Measurements from ENCODE around the gene LACRT. TPM values are rescaled to one million over a fixed set of nuclear protein-coding genes. Genes with fewer than 3 reads are reported as not detected.

The LACRT gene
- total and polyA plus RNA-seq, 2 of the 8 experiments (the other 6 are each of a cell fraction or from before 2014, with no cell fraction given), result not detected

DNA sequence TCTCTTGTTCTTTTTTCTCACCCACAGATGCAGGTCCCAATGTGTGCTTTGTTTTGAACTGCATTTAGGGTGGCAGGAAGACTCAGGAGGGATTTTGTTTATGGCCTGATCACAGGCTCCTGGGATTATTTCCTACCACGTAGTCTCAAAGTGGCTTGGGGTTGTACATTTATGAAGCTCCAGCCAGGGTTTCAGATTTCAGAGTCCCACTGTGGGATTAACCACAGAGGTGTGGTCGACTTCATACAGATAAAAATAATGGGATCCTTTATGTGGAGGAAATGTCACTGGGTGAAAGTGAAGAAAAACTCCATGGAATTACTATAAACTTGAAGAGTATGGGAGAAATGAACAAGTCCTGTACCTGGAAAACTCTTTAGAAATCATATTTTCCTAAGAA, 32.0 kb downstream of the LACRT start:
- no peaks in the 10 kb centered on the region for H3K79me1 ChIP-seq (ENCODE audit: low read depth, low read length)
- no peak overlapping the region for H3K56ac ChIP-seq (replicated peaks; ENCODE audit: insufficient read length, low read depth, low read length)
- no peaks in the 10 kb centered on the region for H3K23me2 ChIP-seq (ENCODE audit: low read depth, low read length)
- no peaks in the 10 kb centered on the region for H3K4me1 ChIP-seq (replicated peaks in 1 of 4; ENCODE audit: control insufficient read depth in 3 of 4, insufficient read depth in 4 of 4, low read length in 3 of 4)
- H2AK5ac ChIP-seq (ENCODE audit: low read depth, low read length), result no peak overlapping the region
- H3K4me2 ChIP-seq (ENCODE audit: insufficient read depth in 1 of 2, low read depth in 2 of 2, low read length in 2 of 2), result no peak overlapping the region
- no peak overlapping the region for H2BK12ac ChIP-seq (ENCODE audit: low read depth, low read length)
- FAIRE-seq (no peak), DNase-seq (ENCODE audit: low read depth in 1 of 2, low spot score in 2 of 2) (no peak)
- no peak overlapping the region for H2BK15ac ChIP-seq (ENCODE audit: low read length)
- ChIA-PET POLR2A (ENCODE audit: partially characterized antibody) (no interaction called here), CTCF (ENCODE audit: partially characterized antibody) (interaction anchor here (1.1 to 6.8 kb wide), 21 partner anchors 11 to 367 kb away, joined by 3 to 48 read pairs (median 5); partner anchors contain the start of gene PPP1R1A)
- no peak overlapping the region for H4K91ac ChIP-seq (replicated peaks; ENCODE audit: insufficient read length, low read length)
- H3K23ac ChIP-seq (ENCODE audit: insufficient read length), result no peak overlapping the region
- H3K27ac ChIP-seq (ENCODE audit: low read depth, low read length), result no peak overlapping the region
- no peak overlapping the region for H3K9ac ChIP-seq (replicated peaks in 1 of 4; ENCODE audit: extremely low read depth in 1 of 4, low read depth in 3 of 4, low read length in 3 of 4)
- 71% methylated on average over 2 of the region's 2 CpGs; no CpG with 5 or more reads in 1 of the 2 experiments for WGBS, 2 experiments (ENCODE audit: extremely low coverage in 1 of 2, insufficient coverage in 1 of 2, insufficient read length in 1 of 2, insufficient replicate concordance in 2 of 2, low coverage in 1 of 2, low lambda C conversion rate in 2 of 2, missing lambda C conversion rate in 1 of 2)
- TF ChIP-seq SP2 (IDR thresholded peaks at IDR 0.05; ENCODE audit: low read length) (no peak), CTBP2 (IDR thresholded peaks at IDR 0.05; ENCODE audit: borderline replicate concordance, insufficient read depth, insufficient read length, low read length) (no peak), HDAC6 (IDR thresholded peaks at IDR 0.05; ENCODE audit: low read depth, low read length) (no peak), GABPA (IDR thresholded peaks at IDR 0.05; ENCODE audit: borderline replicate concordance, insufficient read depth, low read length) (no peak), SRF (IDR thresholded peaks at IDR 0.05; ENCODE audit: low read depth, low read length) (no peak), RXRA (IDR thresholded peaks at IDR 0.05; ENCODE audit: insufficient read depth, low read depth, low read length) (no peak), SAP30 (IDR thresholded peaks at IDR 0.05; ENCODE audit: insufficient read depth, insufficient replicate concordance, low read length) (no peak), NANOG (IDR thresholded peaks at IDR 0.05; ENCODE audit: insufficient read depth, low read depth, low read length, poor library complexity, severe bottlenecking) (no peak)
- no peak overlapping the region for H4K5ac ChIP-seq (ENCODE audit: insufficient read length, low read depth, low read length)
- no peak overlapping the region for H3K18ac ChIP-seq (ENCODE audit: extremely low read depth, low read length)
- no peaks in the 10 kb centered on the region for H3K9me3 ChIP-seq (ENCODE audit: insufficient read depth in 2 of 2, low read depth in 1 of 2, low read length in 1 of 2)
- H3K27me3 ChIP-seq (replicated peaks in 1 of 4; ENCODE audit: control insufficient read depth in 3 of 4, extremely low read depth in 1 of 4, insufficient read depth in 3 of 4, low read length in 3 of 4), result peaks cover 0 to 5% (median under 1%) of the 10 kb centered on the region in 4 experiments; a peak in 3 of 7 replicates
- H3K79me2 ChIP-seq (ENCODE audit: control insufficient read depth in 1 of 2, insufficient read depth in 2 of 2, low read length in 2 of 2), result no peaks in the 10 kb centered on the region
- H3K36me3 ChIP-seq (ENCODE audit: control insufficient read depth in 2 of 4, insufficient read depth in 4 of 4, low read length in 3 of 4), result no peaks in the 10 kb centered on the region
- H3K4ac ChIP-seq (replicated peaks; ENCODE audit: insufficient read length, low read depth, low read length), result no peak overlapping the region
- H4K8ac ChIP-seq (ENCODE audit: extremely low read depth, insufficient read depth, low read length), result no peak overlapping the region
- H3K4me3 ChIP-seq (ENCODE audit: extremely low read depth in 1 of 4, insufficient read depth in 2 of 4, low read depth in 3 of 4, low read length in 4 of 4), result no peak overlapping the region
- no peak overlapping the region for H2BK120ac ChIP-seq (replicated peaks; ENCODE audit: low read depth, low read length)
- H2BK20ac ChIP-seq (ENCODE audit: low read length), result no peak overlapping the region
- H2AFZ ChIP-seq (ENCODE audit: low read length), result no peak overlapping the region
- H3K14ac ChIP-seq (ENCODE audit: insufficient read length), result no peak overlapping the region
- no peak overlapping the region for H2BK5ac ChIP-seq (ENCODE audit: low read depth, low read length)
- no peaks in the 10 kb centered on the region for H4K20me1 ChIP-seq (replicated peaks in 1 of 2; ENCODE audit: control insufficient read depth in 1 of 2, insufficient read depth in 2 of 2, low read length in 2 of 2)

All from H1 (cell line).